Activated CD8-positive, alpha-beta memory T cell treated with anti-CD3 and anti-CD28 coated beads for 36 hours (primary cell): ENCODE results near the gene GIPR. TPM values are rescaled to one million over a fixed set of nuclear protein-coding genes. Genes with fewer than 3 reads are reported as not detected.

Experiments used
- CTCF ChIA-PET: fragments of 350-600 bp; sonication (Branson Sonifier 250); formaldehyde crosslinking; loops from one replicate; lab custom pipeline; 2021; ENCODE audit warnings: antibody characterized with exemption; lab: Charles Lee
- POLR2A ChIA-PET: fragments of 350-600 bp; sonication (Branson Sonifier 250); formaldehyde crosslinking; loops from one replicate; lab custom pipeline; 2021; ENCODE audit warnings: antibody characterized with exemption; lab: Charles Lee
- total RNA-seq, 2 experiments: library from RNA; stranded (reverse); gene quantifications; one replicate each; pipeline ENCODE4 v1.2.3, GENCODE V29; 2021

Gene GIPR
- total RNA-seq, 2 experiments from 2014 or later, result 2.4 to 2.8 TPM

DNA sequence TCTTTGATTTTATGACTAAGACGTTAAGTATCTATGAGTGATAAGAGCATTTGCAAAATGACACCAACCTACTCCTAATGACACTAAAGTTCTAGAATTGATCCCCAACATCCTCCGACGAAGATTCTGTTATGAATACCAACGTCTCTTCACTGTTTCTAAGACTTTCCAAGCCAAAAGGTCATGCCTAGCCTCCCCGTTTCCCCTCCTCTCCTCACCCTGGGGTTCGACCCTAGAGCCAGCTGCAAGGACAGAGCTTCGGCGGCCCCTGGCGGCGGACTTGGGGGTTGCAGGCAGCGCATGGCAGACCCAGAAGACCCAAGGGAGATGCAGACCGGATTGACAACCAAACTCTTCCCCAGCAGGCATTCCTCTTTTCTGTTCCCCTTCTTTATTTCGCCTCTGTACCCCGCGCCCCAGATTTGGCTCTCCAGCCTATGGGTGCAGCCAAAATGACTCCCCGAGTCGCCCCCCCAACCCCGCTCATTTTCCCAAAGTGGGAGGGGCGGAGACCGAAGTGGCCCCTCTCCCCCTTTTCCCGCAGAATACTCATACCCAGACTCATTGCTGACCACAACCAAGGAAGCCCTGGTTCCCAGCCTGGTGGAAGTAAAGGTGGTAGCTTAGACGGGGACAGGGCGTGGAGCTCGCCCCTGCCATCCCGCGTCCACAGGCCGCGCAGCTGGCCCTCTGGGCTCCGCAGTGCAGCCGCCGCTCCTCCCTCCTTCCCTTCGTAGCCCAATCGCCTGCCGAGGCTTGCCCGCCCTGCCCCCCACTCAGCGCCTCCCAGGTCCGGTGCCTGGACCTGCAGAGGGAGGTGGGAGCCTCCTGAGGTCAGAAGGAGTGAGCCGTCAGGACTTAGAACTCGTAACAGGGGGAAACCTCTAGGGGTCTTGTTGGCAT lies 24.7 kb upstream of the GIPR start:
- CTCF ChIA-PET, result interaction anchor here (0.7 to 5.7 kb wide), 19 partner anchors 12 to 219 kb away, joined by 3 to 57 read pairs (median 5); partner anchors contain the start of genes ERCC1, GIPR, PPM1N and QPCTL
- POLR2A ChIA-PET, result interaction anchor here (0.6 to 2.9 kb wide), 7 partner anchors 12 to 175 kb away, joined by 4 to 37 read pairs (median 8); partner anchors contain the start of genes FOSB and GIPR

DNA sequence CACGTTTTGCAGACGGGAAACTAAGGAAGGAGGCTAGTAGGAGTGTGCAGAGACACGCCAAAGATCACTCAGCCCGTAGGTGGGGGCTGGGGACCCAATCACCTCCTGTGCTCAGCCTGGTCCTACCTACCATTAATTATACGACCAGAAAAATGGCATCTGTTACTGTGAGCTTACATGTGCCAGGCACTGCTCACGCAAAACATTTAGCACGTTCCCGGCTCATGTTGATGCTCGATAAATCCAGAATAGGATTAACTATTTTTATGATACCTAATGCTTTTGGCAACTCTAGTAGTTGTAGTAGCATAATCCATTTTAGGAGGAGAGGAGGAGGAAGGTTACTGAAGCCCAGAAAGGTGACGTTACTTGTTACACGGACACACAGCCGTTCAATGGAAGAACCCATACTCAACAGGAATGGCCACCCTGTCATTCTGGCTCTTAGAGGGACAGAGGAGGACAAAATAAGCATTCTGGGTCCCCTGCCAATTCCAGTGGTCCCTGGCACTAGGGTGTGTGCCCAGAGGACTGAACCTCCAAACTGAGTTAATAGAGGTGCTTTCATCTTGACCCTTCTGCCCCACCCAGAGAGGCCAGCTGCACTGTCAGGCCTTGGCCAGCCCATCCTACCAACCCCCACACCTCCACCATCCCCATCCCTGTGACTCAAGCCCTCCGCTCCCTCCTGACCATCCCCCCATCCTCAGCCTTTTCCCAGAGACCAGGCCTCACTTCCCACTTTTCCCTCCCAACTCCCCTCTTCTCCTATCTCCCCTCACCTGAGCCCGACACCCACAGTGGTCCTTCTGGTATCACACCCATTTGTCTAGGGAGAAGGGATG lies 23.9 kb upstream of the GIPR start:
- CTCF ChIA-PET, result interaction anchor here (0.8 to 5.7 kb wide), 12 partner anchors 13 to 219 kb away, joined by 3 to 57 read pairs (median 8); partner anchors contain the start of genes ERCC1, GIPR, QPCTL and SNRPD2
- POLR2A ChIA-PET, result interaction anchor here (1.8 kb wide), 1 partner anchor 136 kb away, joined by 4 read pairs; no protein-coding TSS in a partner anchor

DNA sequence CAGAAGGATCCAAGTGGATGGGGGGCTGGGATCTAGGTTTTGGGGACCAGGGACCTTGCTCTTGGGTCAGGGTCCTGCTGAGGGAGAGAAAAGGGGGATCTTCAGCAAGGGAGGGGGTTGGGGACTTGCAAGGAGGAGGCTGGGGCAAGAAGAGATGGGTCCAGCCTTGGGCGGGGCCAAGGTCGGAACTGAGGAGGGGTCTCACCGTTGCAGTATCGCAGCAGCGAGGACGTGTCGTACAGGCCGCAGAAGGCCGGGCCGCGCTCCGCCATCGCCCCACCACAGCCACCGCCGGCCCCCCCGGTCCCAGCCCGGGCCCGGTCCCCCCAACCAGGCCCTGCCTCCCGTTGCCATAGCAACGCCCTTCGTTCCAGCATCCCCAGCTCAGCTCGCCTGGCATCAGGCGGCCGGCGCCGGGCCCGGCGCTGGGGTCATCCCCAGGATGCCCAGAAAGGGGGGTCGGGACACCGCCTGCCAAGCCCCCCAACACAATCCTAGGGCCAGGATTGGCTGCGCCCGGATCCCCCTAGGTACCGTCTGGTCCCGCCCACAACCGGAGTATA lies 22.9 kb upstream of the GIPR start:
- ChIA-PET POLR2A (interaction anchor here (1.1 kb wide), 3 partner anchors 22 to 146 kb away, joined by 3 to 4 read pairs (median 4); no protein-coding TSS in a partner anchor), CTCF (interaction anchor here (1.0 to 1.8 kb wide), 7 partner anchors 22 to 217 kb away, joined by 3 to 8 read pairs (median 5); partner anchors contain the start of genes QPCTL and SNRPD2)

DNA sequence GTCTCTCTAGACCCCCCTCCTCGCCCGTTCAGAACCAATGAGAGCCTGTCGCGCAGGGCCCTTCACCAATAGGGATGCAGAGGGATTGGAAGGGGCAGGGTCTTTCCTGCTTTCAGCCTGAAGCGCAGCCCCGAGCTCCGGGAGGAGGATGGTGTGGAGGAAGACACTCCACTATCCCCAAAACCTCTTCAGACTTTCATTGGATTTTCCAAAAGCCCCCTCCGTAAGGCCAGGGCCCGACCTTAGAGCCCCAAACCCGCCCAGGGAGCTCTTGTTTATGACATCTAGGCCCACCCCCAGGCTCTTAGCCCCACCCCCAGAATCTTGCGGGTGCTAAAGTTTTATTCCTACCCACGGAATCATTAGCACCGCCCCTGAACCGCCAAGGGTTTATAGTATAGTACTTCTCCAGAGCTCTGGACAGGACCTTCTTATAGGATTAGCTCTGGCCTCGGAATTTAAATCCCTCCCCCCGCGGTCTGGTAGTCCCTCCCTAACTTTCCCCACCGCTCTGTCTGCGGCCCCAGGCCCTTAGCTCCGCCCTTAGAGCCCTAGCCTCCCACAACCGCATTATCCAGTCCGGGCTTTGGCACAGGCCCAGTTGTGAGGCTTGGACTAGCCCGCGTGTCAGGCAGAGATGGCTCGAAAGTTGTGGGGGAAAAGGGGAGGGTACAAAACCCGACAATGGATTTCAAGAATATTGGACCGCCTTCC lies 22.2 kb upstream of the GIPR start:
- CTCF ChIA-PET, result interaction anchor here (0.5 to 1.8 kb wide), 12 partner anchors 11 to 218 kb away, joined by 3 to 9 read pairs (median 4); partner anchors contain the start of genes QPCTL and SNRPD2
- POLR2A ChIA-PET, result interaction anchor here (0.5 to 1.1 kb wide), 5 partner anchors 23 to 1892 kb away, joined by 3 to 4 read pairs (median 4); partner anchors contain the start of gene QPCTL

DNA sequence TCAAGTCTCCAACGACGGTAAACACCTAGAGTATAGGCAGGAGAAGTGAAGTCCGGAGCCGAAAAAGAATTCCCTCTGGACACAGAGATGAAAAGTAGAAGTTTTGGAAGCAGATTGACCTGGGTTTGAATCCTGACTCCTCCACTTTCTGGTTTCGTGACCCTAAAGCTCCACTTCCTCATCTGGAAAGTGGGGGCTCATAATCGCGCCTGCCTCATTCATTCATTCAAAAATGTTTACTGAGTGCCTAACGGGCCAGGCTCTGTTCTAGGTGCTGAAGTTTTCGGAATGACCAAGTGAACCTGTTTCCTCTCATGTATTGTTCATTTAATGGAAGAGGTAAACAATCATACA lies 21.7 kb upstream of the GIPR start:
- POLR2A ChIA-PET, result interaction anchor here (0.5 to 1.1 kb wide), 5 partner anchors 23 to 1892 kb away, joined by 3 to 4 read pairs (median 4); partner anchors contain the start of gene QPCTL

DNA sequence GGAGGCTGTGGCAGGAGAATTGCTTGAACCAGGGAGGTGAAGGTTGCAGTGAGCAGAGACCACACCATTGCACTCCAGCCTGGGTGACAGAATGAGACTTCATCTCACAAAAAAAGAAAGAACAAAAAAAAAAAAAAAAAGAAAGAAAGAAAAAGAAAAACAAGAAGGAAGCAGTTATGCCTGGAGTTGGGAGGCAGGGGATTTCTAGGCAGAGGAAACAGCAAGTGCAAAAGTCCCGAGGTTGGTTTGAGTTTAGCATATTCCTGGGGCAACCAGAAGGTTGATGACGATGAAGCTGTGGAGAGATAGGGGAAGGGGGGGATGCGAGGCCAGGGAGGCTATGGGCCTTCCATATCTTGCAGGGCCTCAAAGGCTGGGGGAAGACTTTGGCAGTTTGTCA lies 17.3 kb upstream of the GIPR start:
- POLR2A ChIA-PET, result no interaction called here
- CTCF ChIA-PET, result interaction anchor here (0.8 kb wide), 1 partner anchor 30 kb away, joined by 3 read pairs; no protein-coding TSS in a partner anchor

More for the DNA sequence above, 21.7 kb upstream of the GIPR start:
- CTCF ChIA-PET, result interaction anchor here (0.5 to 1.8 kb wide), 12 partner anchors 10 to 218 kb away, joined by 3 to 9 read pairs (median 4); partner anchors contain the start of genes QPCTL and SNRPD2

DNA sequence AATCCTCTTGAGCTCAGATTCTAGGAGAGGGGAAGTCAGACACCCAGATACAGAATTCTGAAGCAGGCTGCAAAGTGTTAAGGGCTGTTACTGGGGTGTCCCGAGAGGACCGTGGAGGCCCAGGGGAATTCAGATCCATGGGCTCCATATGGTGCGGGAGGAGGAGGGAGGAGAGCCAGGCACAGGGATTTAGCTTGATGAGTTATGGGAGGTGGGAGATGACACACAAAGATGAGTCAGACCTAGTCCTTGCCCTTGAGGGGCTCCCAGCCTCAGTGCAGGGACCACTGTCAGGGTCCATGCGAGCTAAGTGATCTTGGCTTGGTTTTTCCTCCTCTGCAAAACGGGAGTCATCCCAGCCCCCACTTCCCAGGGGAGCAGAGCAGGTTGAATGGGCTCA lies 14.4 kb upstream of the GIPR start:
- ChIA-PET CTCF (interaction anchor here (0.6 to 1.2 kb wide), 2 partner anchors 41 to 180 kb away, joined by 3 read pairs; no protein-coding TSS in a partner anchor), POLR2A (interaction anchor here (0.6 kb wide), 1 partner anchor 196 kb away, joined by 6 read pairs; no protein-coding TSS in a partner anchor)

DNA sequence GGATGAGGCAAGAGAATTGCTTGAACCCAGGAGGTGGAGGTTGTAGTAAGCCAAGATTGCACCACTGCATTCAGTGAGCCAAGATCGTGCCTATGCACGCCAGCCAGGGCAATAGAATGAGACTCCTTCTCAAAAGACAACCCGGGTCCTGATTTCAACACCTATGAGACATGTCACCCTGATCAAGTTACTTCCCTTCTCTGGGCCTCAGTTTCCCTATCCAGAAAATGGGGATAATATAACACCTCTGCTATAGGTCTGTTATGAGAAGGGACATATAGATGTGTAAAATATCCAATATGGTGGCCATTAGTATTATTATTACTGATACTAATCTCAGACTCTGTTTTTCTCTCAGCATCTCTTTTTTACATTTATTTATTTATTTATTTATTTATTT lies 12.9 kb upstream of the GIPR start:
- ChIA-PET CTCF (no interaction called here), POLR2A (no interaction called here)

DNA sequence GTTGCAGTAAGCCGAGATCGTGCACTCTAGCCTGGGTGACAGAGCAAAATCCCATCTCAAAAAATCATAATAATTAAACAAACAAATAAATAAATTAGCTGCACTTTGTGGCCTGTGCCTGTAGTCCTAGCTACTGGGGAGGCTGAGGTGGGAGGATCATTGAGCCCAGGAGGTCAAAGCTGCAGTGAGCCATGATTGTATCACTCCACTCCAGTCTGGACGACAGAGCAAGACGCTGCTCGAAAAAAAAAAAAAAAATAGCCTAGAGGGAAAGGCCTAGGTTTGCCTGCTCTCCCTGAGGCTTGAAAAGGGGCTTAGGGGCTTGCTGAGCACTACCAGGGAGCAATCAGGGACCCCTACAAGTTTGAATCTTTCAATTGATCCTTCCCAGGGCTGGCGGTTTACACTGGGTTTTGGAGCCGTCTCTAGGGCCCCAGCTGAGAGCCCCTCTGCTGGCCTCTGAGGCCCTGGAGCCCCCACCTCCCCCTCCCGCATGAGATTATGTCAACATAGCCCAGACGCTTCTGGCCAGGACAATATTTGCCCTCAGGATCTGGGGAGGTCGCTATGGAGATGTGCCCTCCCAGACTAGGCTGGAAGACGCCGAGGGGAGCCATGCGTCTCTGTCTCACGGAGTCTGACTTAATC lies 10.4 kb upstream of the GIPR start:
- ChIA-PET POLR2A (no interaction called here), CTCF (no interaction called here)

DNA sequence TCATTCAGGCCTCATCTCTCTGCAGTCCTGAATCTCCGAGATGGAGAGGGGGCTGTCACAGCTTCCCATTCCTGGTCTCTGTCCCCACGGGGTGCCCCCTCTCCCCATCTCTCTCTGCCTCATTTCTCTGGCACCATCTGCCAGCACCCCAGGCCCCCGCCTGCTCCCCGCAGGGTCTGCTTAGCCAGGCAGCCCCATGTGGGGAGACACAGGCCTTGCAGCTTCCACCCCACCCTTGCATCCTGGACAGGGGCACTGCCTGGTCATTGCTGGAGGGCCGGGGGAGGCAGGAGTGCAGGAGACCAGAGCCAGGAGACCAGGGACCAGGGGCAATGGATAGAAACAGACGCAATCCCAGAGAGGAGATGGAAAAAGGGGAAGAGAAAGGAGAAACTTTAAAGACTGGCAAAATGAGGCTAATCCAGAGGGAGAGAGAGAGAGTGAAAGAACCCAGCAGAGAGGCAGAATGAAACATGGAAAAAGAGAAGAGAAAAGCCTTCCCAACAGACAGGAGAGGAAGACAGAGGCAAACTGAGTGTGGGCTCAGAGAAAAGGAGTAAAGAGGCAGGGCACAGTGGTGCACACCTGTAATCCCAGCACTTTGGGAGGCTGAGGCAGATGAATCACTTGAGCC lies 8.8 kb upstream of the GIPR start:
- POLR2A ChIA-PET, result no interaction called here
- CTCF ChIA-PET, result no interaction called here

DNA sequence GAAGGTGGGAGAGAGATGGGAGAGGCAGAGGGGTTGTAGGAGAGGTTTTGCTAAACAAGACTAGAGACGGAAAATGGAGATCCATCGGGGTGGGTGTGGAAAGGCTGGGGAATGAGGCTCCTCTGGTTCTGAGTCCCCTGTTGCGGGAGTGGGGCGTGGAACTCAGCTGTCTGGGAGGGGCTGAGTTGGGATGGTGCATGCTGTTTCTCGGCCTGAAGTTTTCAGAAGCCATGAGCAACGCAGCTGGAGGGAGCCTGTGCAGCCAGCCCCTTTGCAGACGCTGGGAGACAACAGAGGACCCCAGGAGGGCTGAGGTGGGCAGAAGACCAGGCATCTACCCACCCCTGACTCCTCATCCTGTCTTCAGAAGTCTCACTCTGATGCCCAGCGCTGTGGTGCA lies 7.4 kb upstream of the GIPR start:
- ChIA-PET POLR2A (interaction anchor here (0.6 kb wide), 1 partner anchor 9 kb away, joined by 7 read pairs; no protein-coding TSS in a partner anchor), CTCF (interaction anchor here (1.3 kb wide), 1 partner anchor 32 kb away, joined by 3 read pairs; the partner anchor contains the start of gene QPCTL)

DNA sequence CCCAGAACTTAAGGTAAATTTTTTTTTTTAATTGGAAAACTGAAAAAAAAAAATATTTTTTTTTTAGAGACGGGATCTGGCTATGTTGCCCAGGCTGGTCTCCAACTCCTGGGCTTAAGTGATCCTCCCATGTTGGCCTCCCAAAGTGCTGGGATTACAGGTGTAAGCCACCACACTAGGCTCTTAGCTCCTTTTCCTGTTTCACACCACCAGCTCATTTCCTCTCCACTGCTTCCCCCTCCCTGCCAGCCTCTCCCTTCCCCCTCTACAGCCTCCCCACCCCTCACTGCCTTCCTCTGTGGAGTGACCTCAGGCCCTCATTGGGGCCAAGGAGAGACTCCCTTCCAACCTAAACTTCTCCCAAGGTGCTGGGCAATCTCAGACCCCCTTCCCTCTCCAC lies 4.2 kb upstream of the GIPR start:
- POLR2A ChIA-PET, result no interaction called here
- CTCF ChIA-PET, result no interaction called here

DNA sequence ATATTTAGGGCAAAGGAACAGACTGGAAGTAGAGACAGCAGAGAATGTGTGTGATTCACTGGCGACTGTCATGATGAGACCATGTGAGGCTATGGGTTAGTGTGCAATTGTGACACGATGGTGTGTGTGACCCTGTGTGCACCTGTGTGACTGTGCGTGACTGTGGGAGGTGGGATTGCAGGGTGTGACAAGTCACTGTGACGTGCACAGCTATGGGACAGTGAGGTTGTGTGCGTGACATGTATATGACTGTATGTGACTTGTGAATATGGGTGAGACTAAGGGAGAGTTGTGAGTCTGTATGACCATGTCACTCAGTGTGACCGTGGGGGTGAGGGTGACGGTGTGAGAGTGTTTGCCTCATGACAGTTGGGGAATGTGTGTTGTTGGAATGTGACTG lies 3.4 kb upstream of the GIPR start:
- POLR2A ChIA-PET, result no interaction called here
- CTCF ChIA-PET, result no interaction called here

DNA sequence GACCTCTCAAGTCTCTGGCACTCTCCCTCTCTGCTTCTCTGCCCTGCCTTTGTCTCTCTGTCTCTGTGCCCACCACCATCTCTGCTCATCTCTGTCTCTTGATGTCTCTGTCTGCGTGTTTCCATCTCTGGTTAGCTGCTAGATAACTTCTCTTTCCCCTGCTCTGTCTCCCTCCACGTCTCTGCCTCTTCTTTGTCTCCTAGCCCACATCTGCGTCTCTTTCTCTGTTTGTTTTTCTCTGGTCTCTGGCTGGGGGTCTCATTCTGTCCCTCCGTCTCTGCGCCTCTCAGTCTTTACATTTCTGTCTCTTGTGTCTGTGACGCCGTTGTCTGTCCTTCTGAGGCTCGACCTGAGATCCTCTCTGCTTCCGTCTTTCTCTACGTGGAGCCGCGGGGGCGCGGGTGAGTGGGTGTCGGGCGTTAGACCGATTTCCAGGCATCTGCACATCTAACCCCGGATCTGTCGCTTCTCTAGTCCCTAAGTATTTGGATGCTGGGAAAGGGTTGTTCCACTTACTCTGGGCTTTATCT lies 386 bp downstream of the GIPR start:
- ChIA-PET CTCF (interaction anchor here (0.6 to 4.2 kb wide), 4 partner anchors 9 to 158 kb away, joined by 3 to 23 read pairs (median 4); no protein-coding TSS in a partner anchor), POLR2A (interaction anchor here (1.0 to 2.5 kb wide), 2 partner anchors 8 to 26 kb away, joined by 3 to 10 read pairs; no protein-coding TSS in a partner anchor)

DNA sequence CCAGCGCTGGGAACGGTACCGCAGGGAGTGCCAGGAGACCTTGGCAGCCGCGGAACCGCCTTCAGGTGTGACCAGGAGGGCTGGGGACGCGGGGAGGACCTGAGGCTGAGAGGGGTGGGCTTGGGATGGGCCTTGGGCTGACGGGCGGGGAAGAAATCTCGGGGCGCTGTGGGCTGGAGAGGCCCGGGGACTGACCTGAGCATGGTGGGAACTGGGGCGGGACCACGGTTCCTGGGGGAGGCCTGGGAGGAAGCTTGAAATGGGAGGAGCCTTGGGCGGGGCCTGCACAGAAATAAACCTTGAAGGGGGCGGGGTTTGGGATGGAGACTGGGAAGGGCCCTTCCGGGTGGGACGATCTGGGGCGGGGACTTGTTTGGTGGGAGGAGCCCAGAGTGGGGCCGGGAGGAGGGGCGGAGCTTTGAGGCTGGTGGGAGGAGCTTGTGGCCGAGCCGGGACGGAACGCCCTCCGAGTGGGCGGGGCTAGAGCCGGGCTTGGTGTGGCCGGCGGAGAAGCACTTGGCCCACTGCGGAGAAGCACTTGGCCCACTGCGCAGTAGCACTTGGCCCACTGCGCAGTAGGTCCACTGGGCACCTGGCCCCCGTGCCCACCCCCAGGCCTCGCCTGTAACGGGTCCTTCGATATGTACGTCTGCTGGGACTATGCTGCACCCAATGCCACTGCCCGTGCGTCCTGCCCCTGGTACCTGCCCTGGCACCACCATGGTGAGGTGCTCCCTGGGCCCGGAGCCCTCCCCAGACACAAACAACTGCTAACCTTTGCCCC lies 2.8 kb downstream of the GIPR start:
- POLR2A ChIA-PET, result interaction anchor here (0.5 to 1.5 kb wide), 4 partner anchors 22 to 122 kb away, joined by 3 to 10 read pairs (median 5); partner anchors contain the start of genes DMWD, QPCTL and SNRPD2
- CTCF ChIA-PET, result interaction anchor here (0.9 to 1.6 kb wide), 4 partner anchors 10 to 28 kb away, joined by 3 to 4 read pairs (median 4); partner anchors contain the start of gene QPCTL
